IPS DF 6.9 (cell line): Measurements from ENCODE around the gene SAPCD1.

Experiments used
- DNase-seq: peaks from one replicate; pipeline ENCODE4 v3.0.0-alpha.2; 2013; ENCODE audit warnings: low read depth, low spot score
- H3K27ac ChIP-seq: one replicate; pipeline ENCODE4 v1.5.1; 2013; ENCODE audit warnings: low read length, control low read depth
- H3K27me3 ChIP-seq: 2 replicates; pipeline ENCODE4 v1.6.1; 2013; ENCODE audit warnings: mild to moderate bottlenecking, low read length; ENCODE audit not compliant: control insufficient read depth, insufficient read depth
- H3K36me3 ChIP-seq: 2 replicates; pipeline ENCODE4 v1.6.1; 2013; ENCODE audit warnings: low read length; ENCODE audit not compliant: control insufficient read depth, insufficient read depth
- H3K4me1 ChIP-seq: 2 replicates; pipeline ENCODE4 v1.6.1; 2013; ENCODE audit warnings: low read length; ENCODE audit not compliant: control insufficient read depth, insufficient read depth
- H3K4me3 ChIP-seq: 2 replicates; pipeline ENCODE4 v1.5.1; 2013; ENCODE audit warnings: mild to moderate bottlenecking, low read length
- H3K9me3 ChIP-seq: 2 replicates; pipeline ENCODE4 v1.6.1; 2013; ENCODE audit warnings: low read length, inconsistent platforms; ENCODE audit not compliant: control insufficient read depth, insufficient read depth
- WGBS: extraction: QIAGEN DNeasy Blood & Tissue Kit; methylation state at CpG from one replicate; pipeline ENCODE4 v1.1.7; 2013; ENCODE audit warnings: mixed read lengths, missing lambda C conversion rate; ENCODE audit not compliant: insufficient read length, insufficient coverage; 5-methylcytosine and 5-hydroxymethylcytosine counted together

The SAPCD1 gene

DNA sequence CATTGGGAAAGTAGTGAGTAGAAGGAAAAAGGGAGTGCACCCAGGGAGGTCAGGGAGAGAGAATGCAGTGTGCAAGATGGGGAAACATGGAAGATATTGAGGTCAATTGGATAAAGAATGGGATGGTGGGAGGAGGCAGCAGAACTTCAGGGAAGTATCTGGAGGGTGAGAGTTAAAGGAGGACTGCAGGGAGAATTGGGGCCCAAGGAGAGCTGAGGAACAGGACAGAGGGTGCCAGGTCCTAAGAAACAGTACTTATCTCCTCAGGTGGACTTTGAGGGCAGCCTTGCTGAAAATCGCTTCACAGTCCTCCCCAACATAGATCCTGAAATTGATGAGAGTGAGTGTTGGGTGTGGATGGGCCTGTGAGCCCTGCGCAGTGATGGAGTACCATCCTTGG is 4.2 kb upstream of the SAPCD1 start:
- no peak overlapping the region for H3K27ac ChIP-seq
- peaks cover under 1% of the 10 kb centered on the region; the same call in 1 of the 2 replicates for H3K4me1 ChIP-seq
- DNase-seq: no peak
- H3K27me3 ChIP-seq: no peaks in the 10 kb centered on the region
- no peaks in the 10 kb centered on the region; the same call in 1 of the 2 replicates for H3K36me3 ChIP-seq
- H3K9me3 ChIP-seq: no peaks in the 10 kb centered on the region
- WGBS: no CpG with 5 or more reads among the region's 2 CpGs
- H3K4me3 ChIP-seq: no peak overlapping the region

DNA sequence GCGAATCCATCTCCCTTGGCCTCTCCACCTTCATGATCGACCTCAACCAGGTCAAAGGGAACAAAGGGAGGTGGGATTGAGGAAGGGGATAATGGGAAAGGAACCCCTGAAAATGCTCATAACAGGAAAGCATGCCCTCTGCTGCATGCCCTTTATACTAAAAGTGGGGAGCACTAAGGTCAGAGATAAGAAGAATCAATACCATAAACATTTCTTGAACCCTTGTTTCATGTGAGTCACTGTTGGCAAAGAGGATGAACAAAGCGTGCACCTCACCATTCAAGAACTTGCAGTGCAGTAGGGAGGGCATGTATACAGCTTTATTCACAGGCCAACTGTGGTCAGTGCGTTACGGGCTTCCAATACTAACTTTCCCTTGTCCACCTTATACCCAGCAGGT is 1.7 kb upstream of the SAPCD1 start:
- H3K27ac ChIP-seq: no peak overlapping the region
- H3K4me3 ChIP-seq: no peak overlapping the region
- H3K27me3 ChIP-seq: no peaks in the 10 kb centered on the region
- H3K36me3 ChIP-seq: no peaks in the 10 kb centered on the region; the same call in 1 of the 2 replicates
- peaks cover 3% of the 10 kb centered on the region; the same call in 1 of the 2 replicates for H3K4me1 ChIP-seq
- DNase-seq: no peak
- WGBS: no CpG with 5 or more reads among the region's 5 CpGs
- H3K9me3 ChIP-seq: no peaks in the 10 kb centered on the region

DNA sequence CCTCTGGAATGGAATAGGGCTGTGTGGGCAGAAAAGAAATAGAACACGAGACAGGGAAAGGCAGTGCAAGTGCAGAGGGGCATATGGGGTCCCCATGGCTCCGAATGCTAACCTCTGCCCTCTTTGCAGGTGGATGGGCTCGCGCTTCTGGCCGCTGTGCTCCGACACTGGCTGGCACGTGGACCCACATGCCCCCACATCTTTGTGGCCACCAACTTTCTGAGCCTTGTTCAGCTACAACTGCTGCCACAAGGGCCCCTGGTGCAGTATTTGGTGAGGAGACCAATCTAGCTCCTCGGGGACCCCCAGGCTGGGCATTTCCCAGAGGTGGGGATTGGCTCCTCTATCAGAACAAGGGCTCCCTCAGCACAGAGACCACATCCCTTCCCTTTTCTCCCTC is 1.1 kb upstream of the SAPCD1 start:
- Histone ChIP-seq H3K27me3 (no peaks in the 10 kb centered on the region), H3K4me3 (no peak overlapping the region), H3K27ac (no peak overlapping the region), H3K4me1 (peaks cover 3% of the 10 kb centered on the region; the same call in 1 of the 2 replicates), H3K9me3 (no peaks in the 10 kb centered on the region), H3K36me3 (no peaks in the 10 kb centered on the region; the same call in 1 of the 2 replicates)
- DNase-seq: no peak
- WGBS: no CpG with 5 or more reads among the region's 8 CpGs

DNA sequence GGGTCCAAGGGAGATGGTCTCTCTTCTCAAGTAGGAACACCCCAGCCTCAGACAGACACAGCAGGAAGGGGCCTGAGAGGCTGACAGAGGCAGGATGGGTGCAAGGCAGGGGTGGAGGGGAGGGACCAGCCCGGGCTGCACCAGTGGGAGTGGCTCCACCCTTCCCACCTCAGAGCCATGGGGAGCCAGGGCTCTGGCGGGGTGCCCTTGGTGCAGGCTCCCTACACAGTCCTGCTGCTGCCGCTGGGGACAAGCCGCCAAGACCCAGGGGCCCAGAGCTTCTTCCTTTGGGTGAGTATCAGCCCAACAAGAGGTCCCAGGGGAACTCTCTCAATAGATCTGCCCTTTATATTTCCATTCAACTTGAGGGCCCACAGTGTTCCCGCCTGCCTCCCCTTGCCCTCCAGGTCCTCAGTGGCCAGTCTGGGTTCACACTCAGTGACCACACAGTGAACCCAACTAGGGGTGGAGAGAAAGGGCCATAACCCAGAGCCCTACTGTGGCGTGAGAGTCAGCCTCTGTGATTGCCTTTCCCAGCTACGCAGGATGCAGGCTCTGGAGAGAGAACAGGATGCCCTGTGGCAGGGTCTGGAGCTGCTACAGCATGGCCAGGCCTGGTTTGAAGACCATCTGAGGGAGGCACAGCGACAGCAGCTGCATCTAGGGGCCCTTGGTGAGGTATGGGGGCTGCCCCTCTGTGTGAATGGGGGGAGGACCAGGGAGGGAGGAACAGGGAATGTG is 592 bp downstream of the SAPCD1 start:
- no CpG with 5 or more reads among the region's 8 CpGs for WGBS
- no peaks in the 10 kb centered on the region for H3K27me3 ChIP-seq
- H3K4me3 ChIP-seq: no peak overlapping the region
- H3K27ac ChIP-seq: no peak overlapping the region
- no peaks in the 10 kb centered on the region; the same call in 1 of the 2 replicates for H3K36me3 ChIP-seq
- peaks cover 3% of the 10 kb centered on the region; the same call in 1 of the 2 replicates for H3K4me1 ChIP-seq
- no peaks in the 10 kb centered on the region for H3K9me3 ChIP-seq
- no peak for DNase-seq

DNA sequence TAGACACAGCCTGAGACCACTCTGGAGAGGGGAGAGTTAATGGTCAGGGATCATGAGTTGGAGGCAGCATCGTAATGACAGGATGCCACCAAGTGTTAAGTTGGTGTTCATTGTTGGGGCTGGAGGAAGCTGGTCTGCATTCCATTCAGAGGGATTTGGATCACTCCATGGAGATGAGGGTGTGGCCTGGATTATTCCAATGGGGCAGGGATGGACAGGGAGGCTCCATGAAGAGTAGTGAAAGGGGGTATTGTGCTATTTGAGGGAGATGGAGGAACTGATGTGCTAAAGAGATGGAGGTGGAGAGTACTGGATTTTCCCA is 1.1 kb downstream of the SAPCD1 start:
- DNase-seq: no peak
- WGBS: no CpG with 5 or more reads among the region's 1 CpG
- peaks cover 3% of the 10 kb centered on the region; the same call in 1 of the 2 replicates for H3K4me1 ChIP-seq
- no peaks in the 10 kb centered on the region; the same call in 1 of the 2 replicates for H3K36me3 ChIP-seq
- no peaks in the 10 kb centered on the region for H3K9me3 ChIP-seq
- no peak overlapping the region for H3K4me3 ChIP-seq
- no peaks in the 10 kb centered on the region for H3K27me3 ChIP-seq
- no peak overlapping the region for H3K27ac ChIP-seq

DNA sequence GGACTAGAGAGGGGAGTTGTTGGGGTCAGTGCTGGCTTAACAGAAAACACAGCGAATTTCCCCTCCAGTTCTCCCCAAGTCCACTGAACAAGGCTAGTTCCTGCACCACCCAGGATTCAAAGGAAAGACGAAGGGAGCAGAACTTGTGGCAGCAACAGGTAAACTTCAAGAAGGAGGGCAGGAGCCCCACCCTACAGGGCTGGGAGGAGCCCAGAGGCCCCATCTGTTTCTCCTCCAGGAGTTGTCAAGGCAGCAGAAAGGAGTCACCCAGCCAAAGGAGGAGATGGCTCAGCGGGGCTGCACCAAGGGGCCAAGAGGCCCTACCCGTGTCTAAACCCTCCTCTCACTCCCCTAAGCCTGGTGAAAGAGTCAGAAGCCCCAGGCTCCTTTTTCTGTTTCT is 1.7 kb downstream of the SAPCD1 start:
- H3K27ac ChIP-seq: no peak overlapping the region

DNA sequence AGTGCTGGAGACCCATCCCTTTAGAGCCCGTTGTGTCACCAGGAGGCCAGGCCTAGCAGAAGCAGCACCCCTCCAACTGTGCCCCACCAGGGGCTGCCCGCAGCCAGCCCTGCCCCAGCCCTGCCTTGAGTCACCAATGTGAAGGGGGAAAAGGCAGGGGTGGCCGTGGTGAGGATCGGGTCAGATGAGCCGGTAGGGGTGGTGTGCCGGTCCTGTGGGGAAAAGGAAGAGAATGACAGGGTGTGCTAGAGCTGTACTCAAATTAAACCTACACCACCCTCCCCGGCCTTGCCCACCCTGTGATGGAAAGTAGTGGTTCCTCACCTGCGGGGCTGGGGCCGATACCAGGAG is 3.1 kb downstream of the SAPCD1 start:
- no peaks in the 10 kb centered on the region for H3K9me3 ChIP-seq
- H3K36me3 ChIP-seq: no peaks in the 10 kb centered on the region
- peaks cover 3% of the 10 kb centered on the region; the same call in 1 of the 2 replicates for H3K4me1 ChIP-seq
- no CpG with 5 or more reads among the region's 9 CpGs for WGBS
- no peak overlapping the region for H3K27ac ChIP-seq
- H3K27me3 ChIP-seq: no peaks in the 10 kb centered on the region
- no peak for DNase-seq
- no peak overlapping the region for H3K4me3 ChIP-seq

More for the DNA sequence above, 1.7 kb downstream of the SAPCD1 start:
- peaks cover 3% of the 10 kb centered on the region; the same call in 1 of the 2 replicates for H3K4me1 ChIP-seq
- no peaks in the 10 kb centered on the region for H3K9me3 ChIP-seq
- no peak overlapping the region for H3K4me3 ChIP-seq
- WGBS: no CpG with 5 or more reads among the region's 4 CpGs
- H3K27me3 ChIP-seq: no peaks in the 10 kb centered on the region
- no peak for DNase-seq
- H3K36me3 ChIP-seq: no peaks in the 10 kb centered on the region

DNA sequence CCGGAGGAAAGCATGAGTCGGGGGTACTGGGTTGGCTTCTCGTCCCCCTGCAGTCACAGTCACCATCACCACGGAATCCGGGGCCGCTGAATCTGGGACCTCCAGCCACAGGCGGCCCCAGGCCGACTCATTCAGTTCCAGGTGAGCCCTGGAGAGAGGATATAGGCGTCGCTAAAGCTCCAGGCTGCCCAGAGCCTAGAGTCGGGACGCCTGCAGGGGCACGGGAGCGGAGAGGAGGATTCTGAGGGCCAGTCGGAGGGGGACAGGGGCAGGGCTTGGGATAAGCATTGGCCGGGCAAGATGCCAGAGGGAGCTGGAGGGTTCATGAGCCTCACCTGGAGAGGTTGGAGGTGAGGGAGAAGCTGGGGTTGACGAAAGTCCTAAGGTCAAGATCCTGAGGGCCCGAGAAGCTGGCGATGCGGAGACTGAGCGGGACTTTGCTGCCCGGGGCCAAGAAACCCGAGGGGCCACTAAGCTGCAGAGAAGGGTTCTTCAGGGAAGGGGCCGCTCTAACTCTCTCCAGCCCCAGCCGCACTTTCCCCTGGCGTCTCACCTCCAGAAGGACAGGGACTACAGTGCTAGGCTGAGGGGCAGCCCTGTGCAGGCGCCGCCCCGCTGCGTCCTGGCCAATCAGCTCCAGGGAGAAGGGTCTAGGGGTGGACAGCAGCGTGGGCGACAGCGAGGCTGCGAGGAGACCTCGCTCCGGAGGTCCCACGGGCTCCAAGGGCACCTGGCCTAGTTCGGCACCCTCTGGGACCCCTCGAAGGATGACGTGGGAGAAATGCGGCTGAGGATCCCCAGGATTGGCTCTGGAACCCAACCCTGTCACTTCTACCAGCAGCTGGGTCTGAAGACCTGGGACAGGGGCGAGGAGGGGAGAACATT is 3.7 kb downstream of the SAPCD1 start:
- no peaks in the 10 kb centered on the region for H3K9me3 ChIP-seq
- WGBS: no CpG with 5 or more reads among the region's 42 CpGs
- no peaks in the 10 kb centered on the region for H3K36me3 ChIP-seq
- H3K27ac ChIP-seq: no peak overlapping the region
- no peaks in the 10 kb centered on the region for H3K27me3 ChIP-seq
- H3K4me1 ChIP-seq: peaks cover 3% of the 10 kb centered on the region; the same call in 1 of the 2 replicates
- no peak for DNase-seq
- H3K4me3 ChIP-seq: peak overlapping the region; percentile 5; the same call in 1 of the 2 replicates

DNA sequence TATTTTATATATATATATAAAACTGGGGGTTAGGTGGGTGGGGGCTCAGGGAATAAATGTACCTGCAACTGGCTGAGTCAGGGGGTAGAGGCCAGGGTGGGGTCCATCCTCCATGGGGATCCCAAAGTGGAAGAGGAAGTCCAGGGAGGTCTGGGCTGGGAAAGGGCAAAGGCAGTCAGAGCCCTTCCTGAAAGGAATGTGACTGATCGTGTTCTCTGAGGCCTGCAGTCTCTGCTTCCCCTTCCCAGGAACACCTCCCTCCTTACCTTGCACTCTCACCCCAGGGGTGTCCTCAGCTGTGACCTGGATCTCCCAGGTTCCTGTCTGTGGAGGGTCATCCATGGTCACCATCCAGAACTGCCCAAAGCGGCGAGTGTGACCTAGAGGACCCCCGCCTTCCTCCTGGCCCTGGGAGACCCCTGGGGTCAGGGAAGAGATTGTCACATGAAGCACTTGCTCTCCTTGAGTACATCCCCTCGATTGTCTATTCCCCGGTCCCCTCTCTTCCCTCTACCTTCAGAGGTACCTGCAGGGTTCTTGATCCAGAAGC is 4.7 kb downstream of the SAPCD1 start:
- no peaks in the 10 kb centered on the region for H3K9me3 ChIP-seq
- WGBS: no CpG with 5 or more reads among the region's 6 CpGs
- H3K27me3 ChIP-seq: no peaks in the 10 kb centered on the region
- no peak for DNase-seq
- no peak overlapping the region for H3K4me3 ChIP-seq
- no peak overlapping the region for H3K27ac ChIP-seq
- H3K4me1 ChIP-seq: peaks cover 3% of the 10 kb centered on the region; the same call in 1 of the 2 replicates
- H3K36me3 ChIP-seq: no peaks in the 10 kb centered on the region
